ENCODE results near the gene EBI3. TPM values are rescaled to one million over a fixed set of nuclear protein-coding genes. Genes with fewer than 3 reads are reported as not detected.

Gene EBI3
- total RNA-seq (not detected), total RNA-seq (0 to 13.0 (median 0.27) reads per million in 172 experiments)
- polyA plus RNA-seq (2013, experiment 1 of 2) = 0.08 TPM
- polyA plus RNA-seq (2013, experiment 2 of 2) = 0.12 TPM

- H3K27me3 ChIP-seq (ENCODE audit: control insufficient read depth in 1 of 2, insufficient read depth in 2 of 2, low read length in 2 of 2) = peaks cover 17 to 26% of the 10 kb centered on the region in 2 experiments
- no peak for TF ChIP-seq CTCF (IDR thresholded peaks at IDR 0.05)
- intact Hi-C loops (cut with DNase I, micrococcal nuclease) = no loop called here
- ChIA-PET CTCF (no interaction called here), POLR2A (no interaction called here)
- H3K4me3 ChIP-seq (ENCODE audit: low read length) = no peak within 1 kb of the TSS
- H3K27me3 Mint-ChIP-seq = peaks cover 31% of the 10 kb centered on the region
- ATAC-seq (ENCODE audit: poor library complexity) (no peak), DNase-seq (peak in 2 of 14 experiments; percentile 63 to 70)
- H3K9me3 ChIP-seq (ENCODE audit: control insufficient read depth in 1 of 2, insufficient read depth in 1 of 2, low read length in 2 of 2) = peaks cover 0 to 14% of the 10 kb centered on the region in 2 experiments
- H3K9me3 Mint-ChIP-seq = no peaks in the 10 kb centered on the region
- no peaks in the 10 kb centered on the region for H3K36me3 Mint-ChIP-seq (ENCODE audit: low read depth)
- H3K4me1 Mint-ChIP-seq (ENCODE audit: low read depth) = no peaks in the 10 kb centered on the region
- no peak within 1 kb of the TSS for H3K27ac ChIP-seq (ENCODE audit: low read depth in 1 of 2, low read length in 2 of 2)
- no peaks in the 10 kb centered on the region for H3K36me3 ChIP-seq (ENCODE audit: insufficient read depth, low read length)
- H3K4me3 Mint-ChIP-seq = no peak within 1 kb of the TSS
- peaks cover 9% of the 10 kb centered on the region for H3K4me1 ChIP-seq (ENCODE audit: insufficient read depth, low read length)
- H3K27ac Mint-ChIP-seq = no peak within 1 kb of the TSS
Observed at GRCh38 chr19:4229179-4229931, at the start of gene EBI3. Gene EBI3, plus strand, starts transcription at chr19:4229523. Its CDS starts 28 bp downstream, at chr19:4229551.

- no peak for TF ChIP-seq CTCF (IDR thresholded peaks at IDR 0.05)
- Mint-ChIP-seq H3K27ac (peak overlapping the region; percentile 64), H3K36me3 (ENCODE audit: low read depth) (peaks cover 39% of the 10 kb centered on the region), H3K9me3 (no peaks in the 10 kb centered on the region), H3K27me3 (peaks cover 3% of the 10 kb centered on the region), H3K4me1 (ENCODE audit: low read depth) (peaks cover 32% of the 10 kb centered on the region), H3K4me3 (peak overlapping the region; percentile 72)
- H3K27ac ChIP-seq (ENCODE audit: low read depth in 1 of 2, low read length in 2 of 2) = no peak overlapping the region
- CTCF ChIA-PET = no interaction called here
- POLR2A ChIA-PET = no interaction called here
- H3K9me3 ChIP-seq (ENCODE audit: control insufficient read depth in 1 of 2, insufficient read depth in 1 of 2, low read length in 2 of 2) = no peaks in the 10 kb centered on the region
- H3K36me3 ChIP-seq (ENCODE audit: insufficient read depth, low read length) = peaks cover 15% of the 10 kb centered on the region
- intact Hi-C loops (cut with DNase I, micrococcal nuclease) = loop anchor here in 1 of 2 experiments (5.0 kb wide), 6 partner anchors 59 to 276 kb away; partner anchors contain the start of genes MAP2K2, MPND, PIAS4 and UBXN6
- no peak overlapping the region for H3K4me3 ChIP-seq (ENCODE audit: low read length)
- H3K4me1 ChIP-seq (ENCODE audit: insufficient read depth, low read length) = peaks cover 41% of the 10 kb centered on the region
- no peaks in the 10 kb centered on the region for H3K27me3 ChIP-seq (ENCODE audit: control insufficient read depth in 1 of 2, insufficient read depth in 2 of 2, low read length in 2 of 2)
- ATAC-seq (ENCODE audit: poor library complexity) = no peak
- no peak for DNase-seq
Observed at GRCh38 chr19:4181053-4181508, 48.2 kb upstream of the EBI3 start.

DNA sequence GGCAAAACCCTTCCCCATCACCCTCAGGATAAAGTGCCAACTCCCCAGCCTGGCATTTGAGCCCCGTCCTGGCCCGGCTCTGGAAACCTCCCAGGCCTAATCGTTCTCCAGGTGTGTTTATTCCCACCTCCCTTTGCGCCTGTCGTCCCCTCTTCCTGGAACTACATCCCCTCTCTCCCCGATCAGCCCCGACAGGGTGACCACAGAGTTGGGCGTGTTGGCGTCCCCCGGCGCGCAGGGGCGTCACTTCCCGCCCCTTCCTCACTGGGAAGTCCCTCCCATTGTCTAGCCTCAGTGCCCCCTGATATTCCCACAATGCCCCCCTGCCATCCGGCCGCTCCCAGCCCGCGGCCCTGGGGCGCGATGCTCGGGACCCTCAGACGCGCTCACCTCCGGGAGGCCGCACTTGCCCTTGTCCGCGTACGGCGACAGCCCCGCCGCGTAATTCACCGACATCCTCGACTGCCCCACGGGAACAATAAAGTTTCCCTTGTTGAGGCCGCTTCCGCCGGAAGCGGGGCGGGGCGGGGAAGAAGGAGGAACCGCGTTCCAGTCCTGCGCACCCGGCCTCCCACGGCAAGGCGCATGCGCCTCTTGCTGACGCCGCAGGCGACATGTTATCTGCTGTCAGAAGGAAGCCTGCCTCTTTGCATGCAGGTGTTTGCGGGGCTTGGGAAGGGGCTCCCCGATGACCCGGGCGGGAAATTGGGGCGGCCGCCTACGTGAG lies 47.1 kb upstream of the EBI3 start, which contains the start of the genes ANKRD24 and SIRT6:
ANKRD24 (plus strand) TSS at position 606 of the 727 bp plus-strand sequence. CDS start 3,737 bp downstream, outside the sequence.
SIRT6 (minus strand) TSS at position 480 of the 727 bp plus-strand sequence; CDS start at position 456, 24 bp downstream.
- Mint-ChIP-seq H3K27ac (peak within 1 kb of the TSS; percentile 96), H3K9me3 (no peaks in the 10 kb centered on the region), H3K36me3 (ENCODE audit: low read depth) (peaks cover 28% of the 10 kb centered on the region), H3K4me1 (ENCODE audit: low read depth) (peaks cover 32% of the 10 kb centered on the region), H3K27me3 (peaks cover 3% of the 10 kb centered on the region), H3K4me3 (peak within 1 kb of the TSS; percentile 99)
- Histone ChIP-seq H3K4me3 (ENCODE audit: low read length) (peak within 1 kb of the TSS; percentile 96), H3K9me3 (ENCODE audit: control insufficient read depth in 1 of 2, insufficient read depth in 1 of 2, low read length in 2 of 2) (no peaks in the 10 kb centered on the region), H3K4me1 (ENCODE audit: insufficient read depth, low read length) (peaks cover 47% of the 10 kb centered on the region), H3K27ac (ENCODE audit: low read depth in 1 of 2, low read length in 2 of 2) (peak within 1 kb of the TSS; percentile 66 to 80), H3K36me3 (ENCODE audit: insufficient read depth, low read length) (peaks cover 14% of the 10 kb centered on the region), H3K27me3 (ENCODE audit: control insufficient read depth in 1 of 2, insufficient read depth in 2 of 2, low read length in 2 of 2) (no peaks in the 10 kb centered on the region)
- ATAC-seq (ENCODE audit: poor library complexity) = peak; percentile 80
- TF ChIP-seq CTCF (IDR thresholded peaks at IDR 0.05) = no peak
- peak; percentile 90 to 98 (median 96) for DNase-seq
- intact Hi-C loops (cut with DNase I, micrococcal nuclease) = loop anchor here (1.0 to 5.0 kb wide), 8 partner anchors 60 to 421 kb away; partner anchors contain the start of genes APBA3 (in 1 of the 2), MAP2K2 (in 1 of the 2), MPND (in 1 of the 2) and PIAS4 (in 1 of the 2)
- CTCF ChIA-PET = no interaction called here
- POLR2A ChIA-PET = no interaction called here
